ENCODE measurements around the gene NHS.

The NHS gene

DNA sequence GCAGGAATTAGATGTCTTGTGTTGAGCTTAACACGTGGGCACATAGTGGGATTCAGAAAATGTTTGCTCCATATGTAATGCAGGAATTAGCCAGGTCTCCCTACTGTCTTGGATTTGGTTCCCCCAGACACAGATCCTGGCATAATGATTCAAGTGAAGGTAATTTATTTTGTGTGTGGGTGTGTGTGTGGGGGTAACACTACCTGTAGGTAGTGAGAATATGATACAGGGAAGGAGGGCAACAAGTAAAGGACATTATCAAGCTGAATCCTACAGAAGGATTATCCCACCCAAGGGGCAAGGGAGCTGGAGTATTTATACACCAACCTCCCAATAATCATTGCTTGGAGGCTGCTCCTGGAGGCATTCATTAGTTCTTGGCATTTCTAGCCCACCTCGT lies 101.4 kb downstream of the NHS start:
- Histone ChIP-seq H3K36me3 (ENCODE audit: control insufficient read depth in 1 of 2, insufficient read depth in 2 of 2, low read length in 2 of 2) (no peaks in the 10 kb centered on the region), H3K9ac (ENCODE audit: low read depth in 1 of 2, low read length in 2 of 2) (no peak overlapping the region), H3K27ac (ENCODE audit: low read depth, low read length) (no peak overlapping the region), H3K4me3 (ENCODE audit: low read depth in 1 of 2, low read length in 2 of 2) (no peak overlapping the region), H3K4me1 (ENCODE audit: control insufficient read depth in 1 of 2, insufficient read depth in 2 of 2, low read length in 2 of 2) (peaks cover 0 to 4% of the 10 kb centered on the region in 2 donors), H3K9me3 (ENCODE audit: control insufficient read depth in 1 of 2, low read length in 2 of 2) (no peaks in the 10 kb centered on the region), H3K27me3 (ENCODE audit: control insufficient read depth in 1 of 2, insufficient read depth in 2 of 2, low read length in 2 of 2) (no peaks in the 10 kb centered on the region)

GRCh38 chrX:17481086-17481485 lies 106.1 kb downstream of the NHS start:
- H3K36me3 ChIP-seq (ENCODE audit: control insufficient read depth in 1 of 2, insufficient read depth in 2 of 2, low read length in 2 of 2): no peaks in the 10 kb centered on the region
- H3K27ac ChIP-seq (ENCODE audit: low read depth, low read length): no peak overlapping the region
- H3K9ac ChIP-seq (ENCODE audit: low read depth in 1 of 2, low read length in 2 of 2): no peak overlapping the region
- H3K4me1 ChIP-seq (ENCODE audit: control insufficient read depth in 1 of 2, insufficient read depth in 2 of 2, low read length in 2 of 2): no peaks in the 10 kb centered on the region
- no peak overlapping the region for H3K4me3 ChIP-seq (ENCODE audit: low read depth in 1 of 2, low read length in 2 of 2)
- no peaks in the 10 kb centered on the region for H3K27me3 ChIP-seq (ENCODE audit: control insufficient read depth in 1 of 2, insufficient read depth in 2 of 2, low read length in 2 of 2)
- H3K9me3 ChIP-seq (ENCODE audit: control insufficient read depth in 1 of 2, low read length in 2 of 2): no peaks in the 10 kb centered on the region

- Histone ChIP-seq H3K27me3 (ENCODE audit: control insufficient read depth in 1 of 2, insufficient read depth in 2 of 2, low read length in 2 of 2) (no peaks in the 10 kb centered on the region), H3K27ac (ENCODE audit: low read depth, low read length) (no peak overlapping the region), H3K4me1 (ENCODE audit: control insufficient read depth in 1 of 2, insufficient read depth in 2 of 2, low read length in 2 of 2) (no peaks in the 10 kb centered on the region), H3K9me3 (ENCODE audit: control insufficient read depth in 1 of 2, low read length in 2 of 2) (no peaks in the 10 kb centered on the region), H3K4me3 (ENCODE audit: low read depth in 1 of 2, low read length in 2 of 2) (no peak overlapping the region), H3K36me3 (ENCODE audit: control insufficient read depth in 1 of 2, insufficient read depth in 2 of 2, low read length in 2 of 2) (no peaks in the 10 kb centered on the region), H3K9ac (ENCODE audit: low read depth in 1 of 2, low read length in 2 of 2) (no peak overlapping the region)
Observed at GRCh38 chrX:17484592-17484991, 109.6 kb downstream of the NHS start.

GRCh38 chrX:17485391-17485790 lies 110.4 kb downstream of the NHS start:
- no peaks in the 10 kb centered on the region for H3K27me3 ChIP-seq (ENCODE audit: control insufficient read depth in 1 of 2, insufficient read depth in 2 of 2, low read length in 2 of 2)

DNA sequence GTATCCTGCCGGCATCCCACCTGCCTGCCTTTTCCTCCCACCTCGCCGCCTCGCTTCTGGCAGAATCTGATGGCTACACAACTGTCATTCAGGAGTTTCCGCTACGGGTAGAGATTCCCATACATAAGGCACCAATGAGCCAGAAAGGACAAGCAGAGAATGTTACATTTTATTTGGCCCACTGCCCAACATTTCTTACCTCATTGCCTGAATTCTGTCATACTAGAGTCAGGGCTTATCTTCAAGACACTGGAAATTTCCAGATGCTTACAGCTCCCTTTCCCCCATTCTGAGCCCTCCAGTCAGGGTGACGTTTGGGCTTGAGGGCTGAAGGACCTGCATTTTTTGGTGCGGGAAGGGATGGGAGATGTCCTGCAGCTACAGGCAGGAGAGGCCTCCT lies 113.0 kb downstream of the NHS start:
- Histone ChIP-seq H3K4me1 (ENCODE audit: control insufficient read depth in 1 of 2, insufficient read depth in 2 of 2, low read length in 2 of 2) (no peaks in the 10 kb centered on the region), H3K9me3 (ENCODE audit: control insufficient read depth in 1 of 2, low read length in 2 of 2) (no peaks in the 10 kb centered on the region), H3K27ac (ENCODE audit: low read depth, low read length) (no peak overlapping the region), H3K4me3 (ENCODE audit: low read depth in 1 of 2, low read length in 2 of 2) (no peak overlapping the region), H3K27me3 (ENCODE audit: control insufficient read depth in 1 of 2, insufficient read depth in 2 of 2, low read length in 2 of 2) (no peaks in the 10 kb centered on the region), H3K36me3 (ENCODE audit: control insufficient read depth in 1 of 2, insufficient read depth in 2 of 2, low read length in 2 of 2) (no peaks in the 10 kb centered on the region), H3K9ac (ENCODE audit: low read depth in 1 of 2, low read length in 2 of 2) (no peak overlapping the region)

More at GRCh38 chrX:17485391-17485790, 110.4 kb downstream of the NHS start:
- H3K4me3 ChIP-seq (ENCODE audit: low read depth in 1 of 2, low read length in 2 of 2): no peak overlapping the region
- no peaks in the 10 kb centered on the region for H3K9me3 ChIP-seq (ENCODE audit: control insufficient read depth in 1 of 2, low read length in 2 of 2)
- H3K27ac ChIP-seq (ENCODE audit: low read depth, low read length): no peak overlapping the region
- no peak overlapping the region for H3K9ac ChIP-seq (ENCODE audit: low read depth in 1 of 2, low read length in 2 of 2)
- no peaks in the 10 kb centered on the region for H3K36me3 ChIP-seq (ENCODE audit: control insufficient read depth in 1 of 2, insufficient read depth in 2 of 2, low read length in 2 of 2)
- H3K4me1 ChIP-seq (ENCODE audit: control insufficient read depth in 1 of 2, insufficient read depth in 2 of 2, low read length in 2 of 2): no peaks in the 10 kb centered on the region

DNA sequence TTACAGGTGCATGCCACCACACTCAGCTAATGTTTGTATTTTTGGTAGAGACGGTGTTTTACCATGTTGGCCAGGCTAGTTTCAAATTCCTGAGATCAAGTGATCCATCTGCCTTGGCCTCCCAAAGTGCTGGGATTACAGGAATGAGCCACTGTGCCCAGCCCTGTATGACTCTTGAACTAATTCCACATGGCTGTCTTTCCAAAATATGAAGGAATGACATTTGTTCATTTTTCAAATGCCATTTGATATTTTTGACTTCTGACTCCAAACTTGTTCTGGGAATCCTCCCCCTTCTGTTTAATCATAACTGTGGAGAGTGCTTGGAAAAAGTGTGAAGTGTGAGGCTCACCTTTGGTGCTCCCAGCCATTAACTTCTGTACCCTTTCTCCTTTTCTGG lies 119.2 kb downstream of the NHS start:
- Histone ChIP-seq H3K9ac (ENCODE audit: low read depth in 1 of 2, low read length in 2 of 2) (no peak overlapping the region), H3K27me3 (ENCODE audit: control insufficient read depth in 1 of 2, insufficient read depth in 2 of 2, low read length in 2 of 2) (no peaks in the 10 kb centered on the region), H3K4me3 (ENCODE audit: low read depth in 1 of 2, low read length in 2 of 2) (no peak overlapping the region), H3K27ac (ENCODE audit: low read depth, low read length) (no peak overlapping the region), H3K4me1 (ENCODE audit: control insufficient read depth in 1 of 2, insufficient read depth in 2 of 2, low read length in 2 of 2) (no peaks in the 10 kb centered on the region), H3K36me3 (ENCODE audit: control insufficient read depth in 1 of 2, insufficient read depth in 2 of 2, low read length in 2 of 2) (no peaks in the 10 kb centered on the region), H3K9me3 (ENCODE audit: control insufficient read depth in 1 of 2, low read length in 2 of 2) (no peaks in the 10 kb centered on the region)

- Histone ChIP-seq H3K9ac (ENCODE audit: low read depth in 1 of 2, low read length in 2 of 2) (no peak overlapping the region), H3K9me3 (ENCODE audit: control insufficient read depth in 1 of 2, low read length in 2 of 2) (no peaks in the 10 kb centered on the region), H3K4me3 (ENCODE audit: low read depth in 1 of 2, low read length in 2 of 2) (no peak overlapping the region), H3K4me1 (ENCODE audit: control insufficient read depth in 1 of 2, insufficient read depth in 2 of 2, low read length in 2 of 2) (peaks cover 0 to 3% of the 10 kb centered on the region in 2 donors), H3K36me3 (ENCODE audit: control insufficient read depth in 1 of 2, insufficient read depth in 2 of 2, low read length in 2 of 2) (no peaks in the 10 kb centered on the region), H3K27ac (ENCODE audit: low read depth, low read length) (no peak overlapping the region), H3K27me3 (ENCODE audit: control insufficient read depth in 1 of 2, insufficient read depth in 2 of 2, low read length in 2 of 2) (no peaks in the 10 kb centered on the region)
Observed at GRCh38 chrX:17495052-17495451, 120.1 kb downstream of the NHS start.

GRCh38 chrX:17496407-17496806 lies 121.4 kb downstream of the NHS start:
- H3K36me3 ChIP-seq (ENCODE audit: control insufficient read depth in 1 of 2, insufficient read depth in 2 of 2, low read length in 2 of 2): no peaks in the 10 kb centered on the region
- no peak overlapping the region for H3K4me3 ChIP-seq (ENCODE audit: low read depth in 1 of 2, low read length in 2 of 2)
- H3K4me1 ChIP-seq (ENCODE audit: control insufficient read depth in 1 of 2, insufficient read depth in 2 of 2, low read length in 2 of 2): peaks cover 7 to 10% of the 10 kb centered on the region in 2 donors
- no peak overlapping the region for H3K9ac ChIP-seq (ENCODE audit: low read depth in 1 of 2, low read length in 2 of 2)
- no peaks in the 10 kb centered on the region for H3K27me3 ChIP-seq (ENCODE audit: control insufficient read depth in 1 of 2, insufficient read depth in 2 of 2, low read length in 2 of 2)
- no peak overlapping the region for H3K27ac ChIP-seq (ENCODE audit: low read depth, low read length)
- no peaks in the 10 kb centered on the region for H3K9me3 ChIP-seq (ENCODE audit: control insufficient read depth in 1 of 2, low read length in 2 of 2)

DNA sequence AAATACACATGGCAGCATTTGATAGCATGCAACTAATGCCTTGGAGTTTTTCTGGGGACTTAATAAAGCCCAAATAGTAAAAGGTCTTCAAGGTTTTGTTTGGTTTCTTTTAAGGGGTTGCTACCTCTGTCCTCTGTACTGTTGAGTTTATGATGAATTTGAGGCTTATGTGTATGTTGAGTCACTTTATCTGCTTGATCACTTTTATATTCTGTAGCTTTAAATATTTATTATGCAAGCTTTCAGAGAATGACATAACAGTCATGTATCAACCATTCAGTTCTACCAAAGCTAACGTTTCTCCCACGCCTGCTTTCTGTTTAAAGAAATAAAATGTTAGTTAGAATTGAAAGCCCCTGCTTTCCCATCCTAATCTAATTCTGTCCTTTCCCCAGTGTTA lies 122.2 kb downstream of the NHS start:
- Histone ChIP-seq H3K9ac (ENCODE audit: low read depth in 1 of 2, low read length in 2 of 2) (no peak overlapping the region), H3K9me3 (ENCODE audit: control insufficient read depth in 1 of 2, low read length in 2 of 2) (no peaks in the 10 kb centered on the region), H3K36me3 (ENCODE audit: control insufficient read depth in 1 of 2, insufficient read depth in 2 of 2, low read length in 2 of 2) (no peaks in the 10 kb centered on the region), H3K27me3 (ENCODE audit: control insufficient read depth in 1 of 2, insufficient read depth in 2 of 2, low read length in 2 of 2) (no peaks in the 10 kb centered on the region), H3K4me1 (ENCODE audit: control insufficient read depth in 1 of 2, insufficient read depth in 2 of 2, low read length in 2 of 2) (peaks cover 7 to 13% of the 10 kb centered on the region in 2 donors), H3K4me3 (ENCODE audit: low read depth in 1 of 2, low read length in 2 of 2) (no peak overlapping the region), H3K27ac (ENCODE audit: low read depth, low read length) (no peak overlapping the region)

GRCh38 chrX:17499512-17499911 lies 124.5 kb downstream of the NHS start:
- Histone ChIP-seq H3K27me3 (ENCODE audit: control insufficient read depth in 1 of 2, insufficient read depth in 2 of 2, low read length in 2 of 2) (no peaks in the 10 kb centered on the region), H3K9ac (ENCODE audit: low read depth in 1 of 2, low read length in 2 of 2) (no peak overlapping the region), H3K27ac (ENCODE audit: low read depth, low read length) (no peak overlapping the region), H3K9me3 (ENCODE audit: control insufficient read depth in 1 of 2, low read length in 2 of 2) (no peaks in the 10 kb centered on the region), H3K4me1 (ENCODE audit: control insufficient read depth in 1 of 2, insufficient read depth in 2 of 2, low read length in 2 of 2) (peaks cover 7 to 13% of the 10 kb centered on the region in 2 donors), H3K4me3 (ENCODE audit: low read depth in 1 of 2, low read length in 2 of 2) (no peak overlapping the region), H3K36me3 (ENCODE audit: control insufficient read depth in 1 of 2, insufficient read depth in 2 of 2, low read length in 2 of 2) (no peaks in the 10 kb centered on the region)

DNA sequence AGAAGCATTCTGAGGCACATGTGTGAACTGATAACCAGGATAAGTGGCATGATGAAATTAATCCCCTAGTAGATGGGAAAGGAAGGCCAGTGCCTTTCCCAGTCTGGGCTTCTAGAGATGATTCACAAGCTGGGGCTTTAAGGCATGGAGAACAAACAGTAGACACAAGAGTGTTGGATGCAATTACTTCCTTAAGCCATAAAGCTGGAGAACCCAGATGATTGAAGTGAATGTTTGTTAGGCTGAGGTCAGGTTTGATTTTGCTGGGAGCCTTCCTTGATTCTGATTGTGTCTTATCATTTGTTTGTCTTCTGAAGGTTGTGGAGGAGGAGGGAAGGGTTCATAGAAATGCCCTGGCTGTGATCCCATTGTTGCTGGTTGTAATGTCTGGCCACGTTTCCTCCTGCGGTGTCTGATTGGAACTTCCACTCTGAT lies 125.2 kb downstream of the NHS start:
- peaks cover 7 to 13% of the 10 kb centered on the region in 2 donors for H3K4me1 ChIP-seq (ENCODE audit: control insufficient read depth in 1 of 2, insufficient read depth in 2 of 2, low read length in 2 of 2)
- H3K9ac ChIP-seq (ENCODE audit: low read depth in 1 of 2, low read length in 2 of 2): no peak overlapping the region
- no peaks in the 10 kb centered on the region for H3K27me3 ChIP-seq (ENCODE audit: control insufficient read depth in 1 of 2, insufficient read depth in 2 of 2, low read length in 2 of 2)
- H3K36me3 ChIP-seq (ENCODE audit: control insufficient read depth in 1 of 2, insufficient read depth in 2 of 2, low read length in 2 of 2): no peaks in the 10 kb centered on the region
- no peaks in the 10 kb centered on the region for H3K9me3 ChIP-seq (ENCODE audit: control insufficient read depth in 1 of 2, low read length in 2 of 2)
- no peak overlapping the region for H3K27ac ChIP-seq (ENCODE audit: low read depth, low read length)
- H3K4me3 ChIP-seq (ENCODE audit: low read depth in 1 of 2, low read length in 2 of 2): no peak overlapping the region
